HepG2 (cell line): ENCODE results near the gene PCNP. TPM values are rescaled to one million over a fixed set of nuclear protein-coding genes. Genes with fewer than 3 reads are reported as not detected.

Experiments used
- DR1 ChIP-seq: sonication (generic); formaldehyde crosslinking; IDR thresholded peaks from 2 replicates; pipeline ENCODE4 v1.8.0; 2021; ENCODE audit warnings: mild to moderate bottlenecking, missing genetic modification reagents, inconsistent platforms
- FOXC1 ChIP-seq: sonication (generic); formaldehyde crosslinking; IDR thresholded peaks from 2 replicates; pipeline ENCODE4 v1.8.0; 2022; ENCODE audit warnings: mild to moderate bottlenecking, missing genetic modification reagents, borderline replicate concordance
- FOXM1 ChIP-seq: sonication (generic); formaldehyde crosslinking; IDR thresholded peaks from 2 replicates; pipeline ENCODE4 v1.5.0; 2020; ENCODE audit warnings: missing genetic modification reagents
- GLI4 ChIP-seq: sonication (generic); formaldehyde crosslinking; IDR thresholded peaks from 2 replicates; pipeline ENCODE4 v1.5.1; 2020; ENCODE audit warnings: missing genetic modification reagents, mild to moderate bottlenecking, moderate library complexity, borderline replicate concordance
- HMG20B ChIP-seq: conservative IDR thresholded peaks from 2 replicates; pipeline ENCODE4 v1.6.1; 2016; ENCODE audit warnings: missing genetic modification reagents, missing compliant biosample characterization
- HMGA1 ChIP-seq: sonication (generic); formaldehyde crosslinking; conservative IDR thresholded peaks from 2 replicates; pipeline ENCODE4 v1.4.0; 2020; ENCODE audit warnings: missing genetic modification reagents
- MAF1 ChIP-seq: sonication (generic); formaldehyde crosslinking; IDR thresholded peaks from 2 replicates; pipeline ENCODE4 v1.5.0; 2020; ENCODE audit warnings: missing genetic modification reagents, borderline replicate concordance
- MLX ChIP-seq: IDR thresholded peaks from 2 replicates; pipeline ENCODE4 v1.6.1; 2016
- PBX3 ChIP-seq: sonication (generic); formaldehyde crosslinking; IDR thresholded peaks from 2 replicates; pipeline ENCODE4 v1.8.1; 2023; ENCODE audit warnings: missing genetic modification reagents, inconsistent platforms, borderline replicate concordance
- POLR2AphosphoS5 ChIP-seq: IDR thresholded peaks from 2 replicates; pipeline ENCODE4 v1.6.1; 2012; ENCODE audit warnings: low read depth, low read length
- SIX1 ChIP-seq: sonication (generic); formaldehyde crosslinking; IDR thresholded peaks from 2 replicates; pipeline ENCODE4 v1.4.0; 2020; ENCODE audit warnings: missing genetic modification reagents, borderline replicate concordance
- TMF1 ChIP-seq: sonication (generic); formaldehyde crosslinking; IDR thresholded peaks from 2 replicates; pipeline ENCODE4 v1.8.1; 2022; ENCODE audit warnings: low read depth, missing genetic modification reagents
- USF2 ChIP-seq, 2 experiments: sonication (generic) in 1 of 2; formaldehyde crosslinking in 1 of 2; IDR thresholded peaks; 2 replicates each; pipeline versions ENCODE4 v1.5.1 to v1.6.1; 2011 to 2020; ENCODE audit warnings: borderline replicate concordance in 1 of 2, low read depth in 1 of 2, low read length in 1 of 2, mild to moderate bottlenecking in 1 of 2, missing genetic modification reagents in 1 of 2, moderate library complexity in 1 of 2
- ZBTB38 ChIP-seq: sonication (generic); formaldehyde crosslinking; IDR thresholded peaks from 2 replicates; pipeline ENCODE4 v1.5.1; 2020; ENCODE audit warnings: mild to moderate bottlenecking, missing genetic modification reagents
- ZFP1 ChIP-seq: IDR thresholded peaks from 2 replicates; pipeline ENCODE4 v1.6.1; 2016
- ZFY ChIP-seq: sonication (generic); formaldehyde crosslinking; IDR thresholded peaks from 2 replicates; pipeline ENCODE4 v1.4.0; 2020; ENCODE audit warnings: missing genetic modification reagents
- ZNF317 ChIP-seq: sonication (generic); formaldehyde crosslinking; IDR thresholded peaks from 2 replicates; pipeline ENCODE4 v1.5.0; 2020; ENCODE audit warnings: mild to moderate bottlenecking, missing genetic modification reagents
- ZNF605 ChIP-seq: sonication (generic); formaldehyde crosslinking; IDR thresholded peaks from 2 replicates; pipeline ENCODE4 v1.8.0; 2022; ENCODE audit warnings: mild to moderate bottlenecking, missing genetic modification reagents
- ZNF678 ChIP-seq: sonication (generic); formaldehyde crosslinking; IDR thresholded peaks from 2 replicates; pipeline ENCODE4 v1.4.0; 2020; ENCODE audit warnings: mild to moderate bottlenecking, missing genetic modification reagents
- ZNF7 ChIP-seq: IDR thresholded peaks from 2 replicates; pipeline ENCODE4 v1.6.1; 2016; ENCODE audit warnings: missing biosample characterization, missing genetic modification reagents
- ZNF724P ChIP-seq: sonication (generic); formaldehyde crosslinking; IDR thresholded peaks from 2 replicates; pipeline ENCODE4 v1.8.0; 2022; ENCODE audit warnings: missing genetic modification reagents, borderline replicate concordance
- ZSCAN12 ChIP-seq: sonication (generic); formaldehyde crosslinking; IDR thresholded peaks from 2 replicates; pipeline ENCODE4 v1.9.0; 2021; ENCODE audit warnings: mild to moderate bottlenecking, missing genetic modification reagents
- ZSCAN29 ChIP-seq: sonication (generic); formaldehyde crosslinking; conservative IDR thresholded peaks from 2 replicates; pipeline ENCODE4 v1.4.0; 2020; ENCODE audit warnings: mild to moderate bottlenecking, missing genetic modification reagents
- ZXDC ChIP-seq: sonication (generic); formaldehyde crosslinking; IDR thresholded peaks from 2 replicates; pipeline ENCODE4 v1.5.0; 2020; ENCODE audit warnings: mild to moderate bottlenecking, missing genetic modification reagents
- polyA plus RNA-seq, 8 experiments: library from polyadenylated mRNA; depleted of rRNA in 3 of 8; stranded (reverse) in 7 of 8; unstranded in 1 of 8; fragments of >200 nt; fragmentation: Illumina TruSeq in 4 of 8; extraction: Trizol in 4 of 8; gene quantifications; 2 replicates each; pipeline versions ENCODE4 v1.2.1 to v1.2.3, GENCODE V29; 2011 to 2016; ENCODE audit warnings: low read depth in 4 of 8, missing spikeins in 1 of 8, mixed read lengths in 1 of 8; ENCODE audit not compliant: insufficient read depth in 1 of 8
- total RNA-seq, 5 experiments: library from RNA; depleted of rRNA; stranded (reverse); fragments of >200 nt; fragmentation: Illumina TruSeq; extraction: Trizol; gene quantifications; 2 replicates each; pipeline ENCODE4 v1.2.3, GENCODE V29; 2016; ENCODE audit warnings: low read depth in 1 of 5

The PCNP gene
- total and polyA plus RNA-seq, 2 of the 13 experiments (the other 11 are each of a cell fraction or from before 2014, with no cell fraction given), result 44.1 to 78.2 TPM

- peak; percentile 94 for TF ChIP-seq ZBTB38 (CRISPR knock-in tag)
- no peak for TF ChIP-seq PBX3 (CRISPR knock-in tag)
- no peak; the same call in 1 of the 2 replicates for TF ChIP-seq HMG20B (CRISPR knock-in tag)
- no peak for TF ChIP-seq ZNF678
- 0 out of 2 replicates have a peak, but pooled peaks have one; percentile 32 for TF ChIP-seq FOXM1
- peak; percentile 83; the same call in 1 of the 2 replicates for TF ChIP-seq ZNF317
- peak; percentile 41 for TF ChIP-seq FOXC1
- TF ChIP-seq MAF1 (CRISPR knock-in tag), result 0 out of 2 replicates have a peak, but pooled peaks have one; percentile 50
- TF ChIP-seq ZFP1 (CRISPR knock-in tag), result 0 out of 2 replicates have a peak, but pooled peaks have one; percentile 29
- TF ChIP-seq ZSCAN12 (CRISPR knock-in tag), result 0 out of 2 replicates have a peak, but pooled peaks have one; percentile 61
- TF ChIP-seq ZXDC (CRISPR knock-in tag), result 0 out of 2 replicates have a peak, but pooled peaks have one; percentile 41
- peak; percentile 88 for TF ChIP-seq ZNF605 (CRISPR knock-in tag)
- 0 out of 2 replicates have a peak, but pooled peaks have one; percentile 54 for TF ChIP-seq SIX1 (CRISPR knock-in tag)
- TF ChIP-seq USF2 (IDR thresholded peaks at IDR 0.05; ENCODE audit: low read depth, low read length), result no peak
- no peak for TF ChIP-seq USF2 (CRISPR knock-in tag; IDR thresholded peaks at IDR 0.05; ENCODE audit: borderline replicate concordance)
- TF ChIP-seq MLX, result peak; percentile 23; the same call in 1 of the 2 replicates
- TF ChIP-seq ZSCAN29 (CRISPR knock-in tag), result peak; percentile 97
- peak; percentile 84 for TF ChIP-seq ZFY (CRISPR knock-in tag)
- peak; percentile 81; the same call in 1 of the 2 replicates for TF ChIP-seq ZNF724P (CRISPR knock-in tag)
- TF ChIP-seq GLI4 (CRISPR knock-in tag), result no peak
- TF ChIP-seq POLR2AphosphoS5, result peak; percentile 97
- peak; percentile 57 for TF ChIP-seq DR1
- TF ChIP-seq ZNF7 (CRISPR knock-in tag), result peak; percentile 38; the same call in 1 of the 2 replicates
- no peak for TF ChIP-seq TMF1
- no peak for TF ChIP-seq HMGA1 (CRISPR knock-in tag)
Measured at GRCh38 chr3:101561630-101562328, 12.2 kb upstream of the PCNP start, which contains the start of gene TRMT10C (continued).
